Thoracic aorta (tissue), 2 donors: ENCODE data around the gene MYCBP2. TPM values are rescaled to one million over a fixed set of nuclear protein-coding genes. Genes with fewer than 3 reads are reported as not detected.

ENCODE experiments used
- ATAC-seq: fragments of 150-250 bp; one replicate; pipeline ENCODE4 v1.8.0; 2017; ENCODE audit warnings: low read depth; ENCODE audit not compliant: insufficient number of reproducible peaks, low FRiP score
- DNase-seq: peaks from one replicate; pipeline ENCODE4 v3.0.0-alpha.2; 2020; ENCODE audit warnings: low spot score
- H3K27ac ChIP-seq, 2 donors: fragments of 200-600 bp; sonication (generic); 1 replicate in 1 of 2; 2 replicates in 1 of 2; pipeline ENCODE4 v1.5.1; 2016; ENCODE audit warnings: mild to moderate bottlenecking in 2 of 2, moderate library complexity in 2 of 2
- H3K27me3 ChIP-seq: fragments of 200-600 bp; sonication (generic); replicated peaks from 2 replicates; pipeline ENCODE4 v1.6.0; 2016; ENCODE audit warnings: mild to moderate bottlenecking; ENCODE audit not compliant: insufficient read depth
- H3K36me3 ChIP-seq: fragments of 200-600 bp; sonication (generic); one replicate; pipeline ENCODE4 v1.5.1; 2016
- H3K4me1 ChIP-seq, 2 donors: fragments of 200-600 bp; sonication (generic); 1 replicate in 1 of 2; 2 replicates in 1 of 2; pipeline versions ENCODE4 v1.5.1 to v1.6.0; 2016; ENCODE audit warnings: low read depth in 2 of 2, mild to moderate bottlenecking in 1 of 2; ENCODE audit not compliant: control insufficient read depth in 1 of 2
- H3K4me3 ChIP-seq: fragments of 200-600 bp; sonication (generic); 2 replicates; pipeline ENCODE4 v1.5.1; 2016; ENCODE audit warnings: mild to moderate bottlenecking
- H3K9me3 ChIP-seq: fragments of 200-600 bp; sonication (generic); 2 replicates; pipeline ENCODE4 v1.5.1; 2016
- total RNA-seq, 2 donors: library from RNA; depleted of rRNA; stranded (reverse); fragments of >200 nt; gene quantifications; one replicate each; pipeline versions ENCODE4 v1.1.0 to v1.2.3, GENCODE V29; 2016
- TF ChIP-seq, protein P1 (sequence below): fragments of 200-600 bp; sonication (generic); IDR thresholded peaks from one replicate; pipeline ENCODE4 v1.5.1; 2019; ENCODE audit warnings: antibody characterized with exemption

The MYCBP2 gene
- total RNA-seq, 2 donors from 2014 or later: 135 to 139 TPM

DNA sequence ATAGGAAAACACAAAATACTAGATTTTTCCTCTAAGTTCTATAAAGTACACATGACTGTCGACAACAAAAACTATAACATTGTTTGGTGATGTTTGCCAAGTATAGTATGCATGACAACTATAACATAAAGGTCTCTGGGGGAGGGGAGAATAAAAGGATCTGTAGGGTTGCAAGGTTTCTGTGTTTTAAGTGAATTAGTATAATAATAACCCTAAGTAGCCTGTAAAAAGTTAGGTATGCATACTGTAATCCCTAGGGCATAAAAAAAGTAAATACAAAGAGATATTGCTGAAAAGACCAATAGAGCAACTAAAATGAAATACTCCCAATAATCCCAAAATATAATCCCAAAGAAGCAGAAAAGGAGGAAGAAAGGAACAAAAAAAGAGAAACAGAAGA lies 14.6 kb downstream of the MYCBP2 start:
- Histone ChIP-seq H3K27ac (no peak overlapping the region), H3K9me3 (no peaks in the 10 kb centered on the region), H3K27me3 (no peaks in the 10 kb centered on the region), H3K4me3 (no peak overlapping the region), H3K36me3 (no peaks in the 10 kb centered on the region), H3K4me1 (peaks cover 41 to 60% of the 10 kb centered on the region in 2 donors)
- no peak for DNase-seq
- TF ChIP-seq, protein P1, sequence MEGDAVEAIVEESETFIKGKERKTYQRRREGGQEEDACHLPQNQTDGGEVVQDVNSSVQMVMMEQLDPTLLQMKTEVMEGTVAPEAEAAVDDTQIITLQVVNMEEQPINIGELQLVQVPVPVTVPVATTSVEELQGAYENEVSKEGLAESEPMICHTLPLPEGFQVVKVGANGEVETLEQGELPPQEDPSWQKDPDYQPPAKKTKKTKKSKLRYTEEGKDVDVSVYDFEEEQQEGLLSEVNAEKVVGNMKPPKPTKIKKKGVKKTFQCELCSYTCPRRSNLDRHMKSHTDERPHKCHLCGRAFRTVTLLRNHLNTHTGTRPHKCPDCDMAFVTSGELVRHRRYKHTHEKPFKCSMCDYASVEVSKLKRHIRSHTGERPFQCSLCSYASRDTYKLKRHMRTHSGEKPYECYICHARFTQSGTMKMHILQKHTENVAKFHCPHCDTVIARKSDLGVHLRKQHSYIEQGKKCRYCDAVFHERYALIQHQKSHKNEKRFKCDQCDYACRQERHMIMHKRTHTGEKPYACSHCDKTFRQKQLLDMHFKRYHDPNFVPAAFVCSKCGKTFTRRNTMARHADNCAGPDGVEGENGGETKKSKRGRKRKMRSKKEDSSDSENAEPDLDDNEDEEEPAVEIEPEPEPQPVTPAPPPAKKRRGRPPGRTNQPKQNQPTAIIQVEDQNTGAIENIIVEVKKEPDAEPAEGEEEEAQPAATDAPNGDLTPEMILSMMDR: no peak
- no peak for ATAC-seq

GRCh38 chr13:77310579-77311279 lies 16.2 kb downstream of the MYCBP2 start:
- TF ChIP-seq, protein P1: no peak
- Histone ChIP-seq H3K27ac (peak overlapping the region in 1 of 2 donors; percentile 17), H3K27me3 (no peaks in the 10 kb centered on the region), H3K36me3 (no peaks in the 10 kb centered on the region), H3K9me3 (no peaks in the 10 kb centered on the region), H3K4me1 (peaks cover 52 to 61% of the 10 kb centered on the region in 2 donors), H3K4me3 (peak overlapping the region; percentile 32)
- ATAC-seq: no peak
- no peak for DNase-seq

DNA sequence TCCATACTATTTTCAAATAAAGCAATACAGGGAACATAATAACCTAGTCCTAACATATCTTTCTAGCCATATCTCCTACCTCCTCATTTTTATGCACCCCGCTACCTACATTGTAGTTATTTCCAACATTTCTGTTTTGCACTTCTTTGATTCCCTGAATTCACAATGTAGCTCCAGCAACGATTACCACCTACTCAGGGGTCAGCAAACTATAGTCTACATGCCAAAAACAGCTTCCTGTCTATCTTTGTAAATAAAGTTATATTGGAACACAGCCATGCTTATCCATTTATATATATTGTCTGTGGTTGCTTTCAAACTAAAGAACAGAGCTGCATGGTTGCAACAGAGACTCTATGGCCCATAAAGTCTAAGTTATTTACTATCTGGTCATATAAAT lies 16.7 kb downstream of the MYCBP2 start:
- TF ChIP-seq, protein P1: no peak
- peak overlapping the region in 1 of 2 donors; percentile 17 for H3K27ac ChIP-seq
- H3K9me3 ChIP-seq: no peaks in the 10 kb centered on the region
- no peaks in the 10 kb centered on the region for H3K27me3 ChIP-seq
- no peaks in the 10 kb centered on the region for H3K36me3 ChIP-seq
- peaks cover 58 to 64% of the 10 kb centered on the region in 2 donors for H3K4me1 ChIP-seq
- no peak for ATAC-seq
- DNase-seq: no peak
- peak overlapping the region; percentile 32 for H3K4me3 ChIP-seq

GRCh38 chr13:77309254-77309653 lies 17.6 kb downstream of the MYCBP2 start:
- H3K27me3 ChIP-seq: no peaks in the 10 kb centered on the region
- no peak overlapping the region for H3K4me3 ChIP-seq
- ATAC-seq (no peak), DNase-seq (no peak)
- peak overlapping the region in 1 of 2 donors; percentile 22 for H3K27ac ChIP-seq
- TF ChIP-seq, protein P1: no peak
- no peaks in the 10 kb centered on the region for H3K9me3 ChIP-seq
- no peaks in the 10 kb centered on the region for H3K36me3 ChIP-seq
- H3K4me1 ChIP-seq: peaks cover 62 to 67% of the 10 kb centered on the region in 2 donors

- Histone ChIP-seq H3K36me3 (no peaks in the 10 kb centered on the region), H3K4me1 (peaks cover 58 to 66% of the 10 kb centered on the region in 2 donors), H3K27ac (peak overlapping the region in 1 of 2 donors; percentile 37), H3K4me3 (no peak overlapping the region), H3K9me3 (no peaks in the 10 kb centered on the region), H3K27me3 (no peaks in the 10 kb centered on the region)
- TF ChIP-seq, protein P1: no peak
- no peak for ATAC-seq
- DNase-seq: no peak
Observed at GRCh38 chr13:77306458-77306857, 20.4 kb downstream of the MYCBP2 start.
